Activated CD4-positive, alpha-beta memory T cell treated with anti-CD3 and anti-CD28 coated beads, Interleukin-2, amount 10 ng/mL, durations not matched to agents 7 days and 5 days (primary cell): ENCODE data around the gene MAP2K7. TPM values are rescaled to one million over a fixed set of nuclear protein-coding genes. Genes with fewer than 3 reads are reported as not detected.
"Not testable (repeated sequence)": the region's sequence is repeated elsewhere in the genome, so short reads cannot be mapped to it uniquely, and the experiment has no call there.

ENCODE experiments used
- CTCF ChIA-PET: fragments of 350-600 bp; sonication (Branson Sonifier 250); formaldehyde crosslinking; loops from one replicate; lab custom pipeline; 2021; ENCODE audit warnings: antibody characterized with exemption, inconsistent platforms; lab: Charles Lee
- POLR2A ChIA-PET: fragments of 350-600 bp; sonication (Branson Sonifier 250); formaldehyde crosslinking; loops from one replicate; lab custom pipeline; 2021; ENCODE audit warnings: antibody characterized with exemption; lab: Charles Lee
- DNase-seq: peaks from one replicate; pipeline ENCODE4 v3.0.0-alpha.2; 2020
- H3K27ac Mint-ChIP-seq: one replicate; pipeline ENCODE4 v1.8.0; 2021; ENCODE audit warnings: mild to moderate bottlenecking, mixed read lengths
- H3K27me3 Mint-ChIP-seq: one replicate; pipeline ENCODE4 v1.8.0; 2021; ENCODE audit warnings: mixed read lengths
- H3K36me3 Mint-ChIP-seq: one replicate; pipeline ENCODE4 v1.8.0; 2021; ENCODE audit warnings: low read depth, mixed read lengths
- H3K4me1 Mint-ChIP-seq: one replicate; pipeline ENCODE4 v1.8.0; 2021; ENCODE audit warnings: mixed read lengths
- H3K4me3 Mint-ChIP-seq: one replicate; pipeline ENCODE4 v1.8.0; 2021; ENCODE audit warnings: mild to moderate bottlenecking, mixed read lengths
- H3K9me3 Mint-ChIP-seq: one replicate; pipeline ENCODE4 v1.8.0; 2021; ENCODE audit warnings: mixed read lengths
- total RNA-seq, 2 experiments: library from RNA; stranded (reverse); gene quantifications; one replicate each; pipeline ENCODE4 v1.2.3, GENCODE V29; 2021

MAP2K7 gene
- total RNA-seq: 10 to 100 TPM; 42.6 to 42.9 TPM

DNA sequence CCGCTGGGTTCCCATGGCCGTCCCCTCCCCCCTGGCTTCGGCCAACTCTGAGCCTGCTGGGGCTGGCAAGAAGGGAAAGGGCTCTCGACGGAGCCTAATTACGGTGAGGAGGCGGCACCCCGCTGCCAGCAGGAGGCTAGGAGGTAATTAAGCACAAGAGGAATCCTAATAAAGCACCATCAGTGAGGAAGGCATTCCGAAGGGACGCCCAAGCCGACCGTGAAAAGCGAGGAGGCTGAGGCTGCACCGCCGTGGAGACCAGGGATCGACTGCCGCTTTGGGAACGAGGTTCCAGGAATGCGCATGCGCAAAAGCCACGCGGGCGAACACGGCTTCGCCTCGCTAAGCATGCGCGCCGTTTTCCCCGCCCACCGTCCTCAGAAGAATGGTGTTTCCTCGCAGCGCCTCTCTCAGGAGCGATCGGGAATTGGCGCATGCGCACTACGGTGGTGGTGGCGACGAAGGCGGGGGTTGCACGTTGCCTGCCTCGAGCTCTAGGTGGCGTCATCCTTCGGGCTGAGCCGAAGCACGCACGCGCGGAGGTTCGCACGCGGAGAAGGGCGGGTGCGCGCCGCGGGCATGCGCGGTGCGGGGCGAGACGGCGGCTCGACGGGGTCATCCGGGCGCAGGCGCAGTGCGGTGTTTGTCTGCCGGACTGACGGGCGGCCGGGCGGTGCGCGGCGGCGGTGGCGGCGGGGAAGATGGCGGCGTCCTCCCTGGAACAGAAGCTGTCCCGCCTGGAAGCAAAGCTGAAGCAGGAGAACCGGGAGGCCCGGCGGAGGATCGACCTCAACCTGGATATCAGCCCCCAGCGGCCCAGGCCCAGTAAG, at the start of gene MAP2K7:
TSS of gene MAP2K7 (plus strand) at position 634 of the 830 bp plus-strand sequence. CDS start at position 702, 68 bp downstream.
- ChIA-PET POLR2A (interaction anchor here (0.8 to 1.6 kb wide), 8 partner anchors 8 to 274 kb away, joined by 3 to 25 read pairs (median 7); partner anchors contain the start of genes PET100, SNAPC2, TIMM44 and XAB2), CTCF (interaction anchor here (0.5 to 2.5 kb wide), 14 partner anchors 15 to 335 kb away, joined by 3 to 24 read pairs (median 4); partner anchors contain the start of genes SNAPC2, TIMM44 and TRAPPC5)
- H3K36me3 Mint-ChIP-seq: peaks cover 17% of the 10 kb centered on the region
- DNase-seq: peak; percentile 100
- peaks cover 30% of the 10 kb centered on the region for H3K4me1 Mint-ChIP-seq
- peak within 1 kb of the TSS; percentile 85 for H3K4me3 Mint-ChIP-seq
- peak within 1 kb of the TSS; percentile 89 for H3K27ac Mint-ChIP-seq
- no peaks in the 10 kb centered on the region for H3K27me3 Mint-ChIP-seq
- no peaks in the 10 kb centered on the region for H3K9me3 Mint-ChIP-seq

DNA sequence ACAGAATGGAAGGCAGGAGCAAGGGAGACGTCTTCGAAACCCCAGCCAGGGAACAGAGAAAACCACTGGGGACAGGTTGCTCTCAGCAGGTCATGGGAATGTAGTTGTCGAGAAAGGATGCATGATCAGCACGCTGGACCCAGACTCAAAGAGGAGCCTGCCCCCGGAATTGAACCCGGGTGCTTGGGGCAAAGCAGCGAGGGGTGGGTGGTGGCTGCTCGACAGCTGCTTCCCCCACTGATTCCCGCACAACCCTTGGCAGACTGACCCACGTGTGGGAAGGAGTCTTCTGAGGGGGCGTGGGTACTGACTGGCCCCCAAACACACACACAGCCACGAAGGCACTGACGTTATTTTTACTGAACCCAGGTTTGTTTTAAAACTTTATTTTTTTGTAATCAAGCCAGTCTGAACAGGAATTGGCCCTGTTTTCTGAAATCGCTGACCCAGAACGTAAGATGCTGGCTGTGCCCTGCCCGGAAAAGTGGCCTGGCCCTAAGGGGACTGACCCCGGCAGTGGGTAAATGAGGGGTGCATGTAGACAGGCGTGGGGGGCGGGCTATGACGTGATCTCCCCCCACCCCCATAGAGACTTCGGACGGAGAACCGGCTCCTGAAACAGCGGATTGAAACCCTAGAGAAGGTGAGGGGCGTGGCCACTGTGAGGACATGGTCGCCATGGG, 48.1 kb upstream of the MAP2K7 start:
- CTCF ChIA-PET: interaction anchor here (0.7 kb wide), 1 partner anchor 120 kb away, joined by 3 read pairs; no protein-coding TSS in a partner anchor
- no peak for DNase-seq
- Mint-ChIP-seq H3K9me3 (no peaks in the 10 kb centered on the region), H3K27me3 (no peaks in the 10 kb centered on the region), H3K4me3 (no peak overlapping the region), H3K27ac (no peak overlapping the region), H3K4me1 (peaks cover 2% of the 10 kb centered on the region), H3K36me3 (no peaks in the 10 kb centered on the region)
- POLR2A ChIA-PET: no interaction called here

DNA sequence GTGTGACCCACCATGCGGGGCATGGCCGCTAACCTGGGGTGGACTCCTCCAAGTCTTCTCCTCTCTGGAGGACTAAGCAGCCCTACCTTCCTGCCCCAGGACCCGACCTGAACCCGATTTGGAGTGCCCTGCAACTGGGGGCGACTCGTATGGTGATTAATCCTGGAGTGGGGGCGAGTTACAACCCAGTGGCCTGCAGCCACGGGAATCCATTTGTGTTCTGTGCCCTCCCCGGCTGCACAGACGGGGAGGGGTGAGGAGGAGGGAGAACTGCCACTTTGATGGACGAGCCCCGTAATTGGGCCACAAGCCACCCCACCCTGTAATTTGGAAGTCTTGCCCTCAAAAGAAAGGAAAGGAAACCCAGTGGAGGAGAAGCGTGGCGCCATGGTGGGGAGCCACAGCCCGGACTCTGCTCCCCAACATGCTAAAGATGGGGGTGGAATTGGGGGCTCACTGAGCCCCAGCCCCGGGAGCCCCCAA, 47.5 kb upstream of the MAP2K7 start:
- Mint-ChIP-seq H3K27ac (no peak overlapping the region), H3K4me1 (peaks cover 2% of the 10 kb centered on the region), H3K36me3 (no peaks in the 10 kb centered on the region), H3K9me3 (no peaks in the 10 kb centered on the region), H3K4me3 (no peak overlapping the region), H3K27me3 (peaks cover under 1% of the 10 kb centered on the region)
- CTCF ChIA-PET: no interaction called here
- POLR2A ChIA-PET: no interaction called here
- no peak for DNase-seq

DNA sequence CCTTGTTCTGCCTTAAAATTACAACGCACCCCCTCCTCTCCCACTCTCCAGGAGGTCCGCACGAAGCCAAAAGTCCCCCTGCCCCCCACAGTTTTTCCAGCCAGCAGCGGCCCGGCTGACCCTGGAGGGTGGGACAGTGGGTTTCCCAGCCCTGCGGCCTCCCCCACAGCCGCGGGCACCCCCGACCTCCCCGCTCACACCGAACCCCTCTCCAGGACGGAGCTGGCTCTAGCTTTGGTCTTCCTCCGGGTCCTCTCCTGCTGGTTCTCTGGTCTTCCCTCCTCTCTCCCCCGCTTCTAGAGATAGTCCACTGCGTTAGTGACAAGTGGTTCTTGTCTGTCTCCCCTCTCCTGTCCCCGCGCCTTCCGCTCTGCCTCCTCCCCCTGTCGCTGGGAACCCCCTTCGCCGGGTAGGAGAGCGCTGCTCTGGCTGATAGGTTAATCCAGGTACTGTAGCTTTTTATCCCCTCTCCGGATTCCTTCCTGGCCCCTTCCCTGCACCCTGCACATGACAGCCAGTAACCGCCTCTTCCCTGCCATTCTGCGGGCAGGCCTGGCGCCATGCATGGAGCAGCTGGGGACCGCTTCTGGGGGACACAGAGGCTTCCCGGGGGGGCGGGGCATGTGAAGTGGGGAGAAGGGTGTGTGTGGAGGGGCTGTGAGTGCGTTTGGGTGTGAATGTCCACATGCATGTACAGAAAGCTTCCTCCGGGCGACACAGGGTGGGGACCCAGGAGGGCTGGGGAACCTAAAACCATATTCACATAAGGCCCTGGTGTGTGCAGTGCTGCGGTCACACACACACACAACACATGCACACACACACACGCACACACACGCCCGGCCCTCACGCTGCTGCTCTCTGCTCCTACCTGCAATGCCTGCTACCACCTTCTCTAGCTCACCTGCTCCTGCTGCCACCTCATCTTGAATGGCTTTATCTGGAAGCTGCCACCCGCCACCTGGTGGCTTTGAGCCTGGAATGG, 46.7 kb upstream of the MAP2K7 start:
- DNase-seq: no peak
- peaks cover 7% of the 10 kb centered on the region for H3K27me3 Mint-ChIP-seq
- no peak overlapping the region for H3K4me3 Mint-ChIP-seq
- H3K4me1 Mint-ChIP-seq: peaks cover 3% of the 10 kb centered on the region
- ChIA-PET POLR2A (interaction anchor here (1.5 kb wide), 1 partner anchor 13 kb away, joined by 4 read pairs; no protein-coding TSS in a partner anchor), CTCF (interaction anchor here (1.1 to 4.5 kb wide), 3 partner anchors 12 to 88 kb away, joined by 3 to 25 read pairs (median 3); partner anchors contain the start of gene MAP2K7)
- H3K27ac Mint-ChIP-seq: no peak overlapping the region
- H3K36me3 Mint-ChIP-seq: no peaks in the 10 kb centered on the region
- H3K9me3 Mint-ChIP-seq: no peaks in the 10 kb centered on the region

DNA sequence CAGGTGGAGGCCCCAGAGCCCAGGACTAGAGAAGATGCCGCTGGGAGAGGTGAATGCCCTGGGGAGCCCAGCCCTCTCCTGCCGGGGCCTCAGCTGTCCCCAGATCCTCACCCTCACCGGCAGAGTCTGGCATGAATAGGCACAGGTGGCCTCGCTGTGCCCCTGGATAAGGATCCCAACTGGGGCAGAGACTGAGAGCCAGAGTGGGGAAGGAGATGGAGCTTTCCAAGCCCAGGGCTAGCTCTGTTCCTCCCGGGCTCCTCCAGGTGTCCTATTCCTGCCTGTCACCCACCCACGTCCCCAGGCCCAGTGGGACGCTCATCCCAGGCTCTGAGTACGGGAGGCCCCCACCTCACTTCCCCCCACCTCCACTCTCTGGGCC, 46.0 kb upstream of the MAP2K7 start:
- DNase-seq: no peak
- Mint-ChIP-seq H3K36me3 (no peaks in the 10 kb centered on the region), H3K9me3 (no peaks in the 10 kb centered on the region), H3K27ac (no peak overlapping the region), H3K4me3 (no peak overlapping the region), H3K4me1 (peaks cover 5% of the 10 kb centered on the region), H3K27me3 (peaks cover 7% of the 10 kb centered on the region)
- CTCF ChIA-PET: interaction anchor here (0.8 to 4.5 kb wide), 4 partner anchors 11 to 87 kb away, joined by 3 to 25 read pairs (median 3); partner anchors contain the start of gene MAP2K7
- POLR2A ChIA-PET: interaction anchor here (1.5 kb wide), 1 partner anchor 12 kb away, joined by 4 read pairs; no protein-coding TSS in a partner anchor

DNA sequence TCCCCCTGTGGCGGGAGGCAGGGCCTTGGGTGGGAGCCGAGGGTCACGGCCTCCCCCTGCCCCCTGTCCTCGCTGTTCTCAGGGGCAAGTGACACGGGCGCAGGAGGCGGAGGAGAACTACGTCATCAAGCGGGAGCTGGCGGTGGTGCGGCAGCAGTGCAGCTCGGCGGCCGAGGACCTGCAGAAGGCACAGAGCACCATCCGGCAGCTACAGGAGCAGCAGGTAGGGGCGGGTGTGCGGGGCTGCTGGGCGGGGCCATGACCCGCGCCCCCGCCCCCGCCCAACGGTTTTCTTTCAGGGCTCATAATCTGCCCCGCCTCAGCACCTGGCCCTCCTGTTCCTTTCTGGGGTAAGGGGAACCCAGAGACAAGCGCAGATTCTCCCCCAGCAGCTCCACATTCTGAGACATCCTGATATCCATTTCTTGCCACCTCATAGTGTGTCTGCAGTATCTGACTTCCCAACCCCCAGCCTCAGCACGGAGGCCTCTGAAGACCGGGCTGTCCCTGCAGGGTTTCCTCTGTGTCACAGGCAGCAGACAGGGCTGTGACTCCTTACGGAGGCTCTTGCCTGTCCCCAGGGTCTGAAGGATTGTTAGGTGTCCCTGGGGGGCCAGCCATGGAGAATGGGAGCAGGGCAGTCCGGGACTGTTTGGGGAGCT, 45.4 kb upstream of the MAP2K7 start:
- no peak for DNase-seq
- no peak overlapping the region for H3K4me3 Mint-ChIP-seq
- CTCF ChIA-PET: interaction anchor here (0.7 to 4.5 kb wide), 5 partner anchors 11 to 121 kb away, joined by 3 to 25 read pairs (median 3); partner anchors contain the start of gene MAP2K7

DNA sequence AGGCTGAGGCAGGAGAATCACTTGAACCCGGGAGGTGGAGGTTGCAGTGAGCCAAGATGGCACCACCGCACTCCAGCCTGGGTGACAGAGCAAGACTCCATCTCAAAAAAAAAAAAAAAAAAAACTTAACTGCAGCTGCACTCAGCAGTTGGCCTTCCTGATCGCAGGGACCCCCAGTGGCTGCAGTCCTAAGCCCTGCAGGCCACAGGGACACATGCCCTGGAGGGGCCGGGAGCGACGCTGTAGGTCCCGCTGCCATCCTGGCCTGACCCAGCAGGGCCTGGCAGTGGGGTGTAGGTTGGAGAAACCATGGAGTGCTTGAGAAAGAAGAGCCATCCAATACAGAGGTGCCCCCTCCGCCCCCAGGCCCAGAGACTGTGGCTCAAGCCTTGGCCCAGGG, 44.6 kb upstream of the MAP2K7 start:
- CTCF ChIA-PET: interaction anchor here (4.5 kb wide), 1 partner anchor 10 kb away, joined by 25 read pairs; no protein-coding TSS in a partner anchor
- H3K27ac Mint-ChIP-seq, H3K4me1 Mint-ChIP-seq, H3K9me3 Mint-ChIP-seq, H3K27me3 Mint-ChIP-seq, H3K36me3 Mint-ChIP-seq, DNase-seq, H3K4me3 Mint-ChIP-seq, POLR2A ChIA-PET: not testable (repeated sequence)

More for the DNA sequence above, 45.4 kb upstream of the MAP2K7 start:
- no peaks in the 10 kb centered on the region for H3K9me3 Mint-ChIP-seq
- H3K4me1 Mint-ChIP-seq: peaks cover 5% of the 10 kb centered on the region
- H3K36me3 Mint-ChIP-seq: no peaks in the 10 kb centered on the region
- H3K27me3 Mint-ChIP-seq: peaks cover 7% of the 10 kb centered on the region
- POLR2A ChIA-PET: interaction anchor here (1.5 kb wide), 1 partner anchor 11 kb away, joined by 4 read pairs; no protein-coding TSS in a partner anchor
- no peak overlapping the region for H3K27ac Mint-ChIP-seq

DNA sequence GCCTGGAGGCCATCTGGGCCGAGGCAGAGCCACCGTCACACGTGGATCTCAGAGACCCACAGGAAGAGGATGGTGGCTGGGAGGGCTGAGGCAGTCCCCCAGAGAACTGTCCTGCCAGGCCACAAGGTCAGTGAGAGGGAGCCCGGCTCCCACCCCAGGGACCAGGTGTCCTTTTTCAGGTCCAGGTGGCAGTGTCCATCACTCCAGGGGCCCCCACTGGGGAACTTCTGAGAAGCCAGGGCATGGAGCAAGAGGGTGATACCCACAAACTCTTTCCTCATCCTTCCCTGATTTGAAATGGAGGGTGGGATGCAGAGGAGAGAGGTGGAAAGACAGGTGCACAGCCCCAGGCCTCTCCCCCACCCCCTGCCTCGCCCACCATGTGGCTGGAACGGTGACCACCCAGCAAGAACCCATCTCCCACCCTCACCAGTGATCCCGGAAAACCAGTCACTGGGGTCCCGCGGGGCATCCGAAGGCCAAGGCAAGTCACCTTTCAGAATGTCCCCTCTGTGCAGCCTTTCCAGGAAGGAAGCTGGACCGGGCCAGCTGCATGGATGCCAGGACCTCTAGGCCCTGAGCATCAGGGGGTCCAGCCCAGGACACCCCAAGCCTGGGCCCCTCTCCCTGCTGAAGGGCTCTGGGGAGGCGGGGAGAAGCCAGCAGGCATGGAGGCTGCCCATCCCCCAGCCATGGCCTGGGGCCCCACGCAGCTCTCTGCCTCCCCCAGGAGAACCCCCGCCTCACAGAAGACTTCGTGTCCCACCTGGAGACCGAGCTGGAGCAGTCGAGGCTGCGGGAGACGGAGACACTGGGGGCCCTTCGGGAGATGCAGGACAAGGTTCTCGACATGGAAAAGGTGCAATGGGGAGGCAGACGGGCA, 43.6 kb upstream of the MAP2K7 start:
- H3K27me3 Mint-ChIP-seq: peaks cover 15% of the 10 kb centered on the region
- H3K9me3 Mint-ChIP-seq: no peaks in the 10 kb centered on the region
- DNase-seq: no peak
- POLR2A ChIA-PET: interaction anchor here (1.6 kb wide), 1 partner anchor 12 kb away, joined by 3 read pairs; no protein-coding TSS in a partner anchor
- CTCF ChIA-PET: interaction anchor here (1.5 to 4.5 kb wide), 2 partner anchors 8 to 9 kb away, joined by 4 to 25 read pairs; no protein-coding TSS in a partner anchor
- peaks cover 10% of the 10 kb centered on the region for H3K4me1 Mint-ChIP-seq
- H3K4me3 Mint-ChIP-seq: no peak overlapping the region
- H3K27ac Mint-ChIP-seq: no peak overlapping the region
- no peaks in the 10 kb centered on the region for H3K36me3 Mint-ChIP-seq

DNA sequence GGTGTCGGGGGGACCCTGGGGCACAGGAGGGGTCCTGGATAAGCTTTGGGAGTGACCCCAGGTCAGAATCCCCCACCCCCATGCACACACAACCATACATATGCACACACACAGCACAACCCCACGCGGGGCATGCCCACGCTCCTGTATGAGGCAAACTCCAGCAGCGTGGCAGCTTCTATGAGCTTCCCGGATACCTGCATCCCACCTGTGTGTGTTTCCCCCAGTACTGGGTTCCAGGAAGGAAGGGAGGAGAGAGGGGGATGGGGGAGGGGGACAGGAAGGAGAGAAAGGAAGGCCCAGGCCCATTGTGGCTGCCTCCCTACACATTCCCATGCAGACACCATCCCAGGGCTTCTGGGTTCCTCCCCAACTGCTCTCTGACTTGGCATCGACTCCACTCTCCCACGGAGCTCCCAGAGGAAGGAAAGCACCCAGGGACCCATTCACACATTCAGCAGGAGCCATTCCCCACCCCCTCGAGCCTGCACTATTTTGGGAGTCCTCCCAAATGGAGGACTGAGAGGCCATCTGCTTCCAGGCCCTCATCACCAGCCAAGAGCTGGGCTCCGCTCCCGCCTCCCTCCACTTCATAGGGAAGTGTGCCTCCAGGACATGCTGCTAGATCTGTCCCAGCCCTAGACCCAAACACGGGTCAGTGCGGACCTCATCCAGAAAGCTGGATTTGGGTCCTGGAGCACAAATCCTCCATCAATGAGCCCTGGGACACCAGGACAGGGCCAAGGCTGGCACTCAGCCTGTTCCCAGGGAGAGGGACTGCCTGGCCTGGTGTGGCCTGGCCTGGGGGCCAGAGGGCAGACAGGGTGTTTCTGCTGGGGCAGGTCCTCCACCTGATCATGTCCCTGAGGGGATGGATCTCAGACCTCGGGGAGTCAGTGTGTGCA, 42.7 kb upstream of the MAP2K7 start:
- POLR2A ChIA-PET: interaction anchor here (1.6 kb wide), 1 partner anchor 11 kb away, joined by 3 read pairs; no protein-coding TSS in a partner anchor
- no peak for DNase-seq
- CTCF ChIA-PET: interaction anchor here (1.5 to 4.5 kb wide), 2 partner anchors 8 to 9 kb away, joined by 4 to 25 read pairs; no protein-coding TSS in a partner anchor
- peaks cover 21% of the 10 kb centered on the region for H3K27me3 Mint-ChIP-seq
- no peaks in the 10 kb centered on the region for H3K36me3 Mint-ChIP-seq
- no peak overlapping the region for H3K4me3 Mint-ChIP-seq
- H3K27ac Mint-ChIP-seq: no peak overlapping the region
- no peaks in the 10 kb centered on the region for H3K9me3 Mint-ChIP-seq
- peaks cover 16% of the 10 kb centered on the region for H3K4me1 Mint-ChIP-seq
